M059J (cell line): ENCODE data around the gene SLC6A12. TPM values are rescaled to one million over a fixed set of nuclear protein-coding genes. Genes with fewer than 3 reads are reported as not detected.
"Not testable (repeated sequence)": the region's sequence is repeated elsewhere in the genome, so short reads cannot be mapped to it uniquely, and the experiment has no call there.

Source experiments
- DNase-seq: peaks from one replicate; pipeline ENCODE4 v3.0.0-alpha.2; 2012; ENCODE audit warnings: low read depth
- total RNA-seq: library from RNA; depleted of rRNA; stranded (reverse); fragments of >200 nt; shearing (Covaris generic); gene quantifications from 2 replicates; pipeline ENCODE4 v1.2.3, GENCODE V29; 2014; rRNA removed

Gene SLC6A12
- total RNA-seq: not detected in 2 replicates

DNA sequence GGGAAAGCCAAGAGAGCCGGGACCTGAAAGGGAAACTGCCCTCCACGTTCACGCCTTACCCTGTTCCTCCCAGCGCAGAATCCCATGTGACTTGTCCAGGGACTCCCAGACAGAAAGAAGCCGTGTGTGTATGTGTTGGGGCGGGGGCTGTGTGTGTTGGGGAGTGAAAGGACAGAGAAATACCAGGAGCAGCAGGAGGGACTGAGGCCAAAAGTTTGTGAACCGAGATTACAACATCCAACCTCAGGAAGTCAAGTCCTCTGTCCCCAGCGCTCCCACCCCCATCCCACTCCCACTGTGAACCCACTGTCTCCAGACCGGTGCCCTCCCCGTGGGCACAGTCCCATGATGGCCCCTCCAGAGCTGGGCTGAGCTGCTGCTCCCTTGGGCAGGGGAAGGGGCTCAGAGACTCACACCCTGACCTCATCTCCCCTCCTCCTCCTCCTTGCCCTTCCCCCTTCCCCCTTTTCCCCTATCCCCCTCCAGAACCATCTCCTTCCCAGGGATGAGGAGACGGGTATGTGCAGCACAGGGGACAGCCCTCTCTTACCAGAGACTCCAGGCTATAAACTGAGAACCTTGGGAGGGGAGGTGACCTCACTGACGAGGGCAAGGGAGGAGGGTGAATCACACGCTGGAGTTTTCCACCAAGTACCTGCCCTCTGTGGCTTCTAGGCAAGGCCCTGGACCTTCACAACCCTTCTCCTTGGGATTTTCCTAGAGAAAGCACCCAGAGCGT lies at the start of gene SLC6A12:
Gene SLC6A12, minus strand, starts transcription at position 155 of the 739 bp plus-strand sequence. CDS start 4,171 bp downstream, outside the sequence.
- DNase-seq: no peak

DNA sequence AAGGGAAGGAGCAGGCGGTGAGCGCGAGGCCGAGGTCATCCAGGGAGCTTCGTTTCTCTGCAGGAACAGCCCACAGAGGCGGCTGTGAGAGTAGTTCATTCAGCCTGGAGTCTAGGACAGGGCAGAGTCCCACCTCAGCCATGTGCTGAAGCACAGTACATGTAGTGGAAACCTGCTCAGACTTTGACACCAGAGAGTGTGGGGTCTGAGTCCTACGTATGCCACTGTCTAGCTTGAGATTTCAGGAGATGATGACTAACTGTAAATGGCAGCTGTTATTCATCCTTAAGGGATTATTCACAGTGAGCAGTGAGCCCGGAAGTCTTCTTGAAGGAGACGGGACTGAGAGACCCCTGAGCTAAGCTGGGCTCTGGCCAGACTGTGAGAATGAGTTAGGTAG lies 49.6 kb upstream of the SLC6A12 start:
- peak; percentile 35 for DNase-seq

DNA sequence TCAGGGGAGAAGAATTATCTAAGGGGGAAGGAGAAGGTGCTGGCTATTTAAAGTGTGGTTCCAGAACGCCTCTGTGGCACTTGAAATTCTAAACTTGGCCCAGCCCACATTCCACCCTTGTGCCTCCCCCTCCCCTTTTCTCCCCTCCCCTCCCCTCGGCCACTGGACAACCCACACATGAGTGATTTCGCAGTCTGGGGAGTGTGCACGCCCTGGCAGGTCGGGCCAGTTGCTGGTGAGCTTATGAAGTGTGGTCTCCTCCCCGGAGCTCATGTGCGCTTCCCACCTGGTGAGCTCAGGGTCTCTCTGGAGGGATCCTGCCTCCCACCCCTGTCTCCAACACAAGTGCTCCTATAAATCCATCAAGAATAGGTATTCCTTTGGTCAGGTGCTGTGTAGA lies 48.9 kb upstream of the SLC6A12 start, which contains the start of gene SLC6A13:
Gene SLC6A13, minus strand, starts transcription at position 20 of the 400 bp plus-strand sequence. CDS start 2,784 bp downstream, outside the sequence.
- no peak for DNase-seq

DNA sequence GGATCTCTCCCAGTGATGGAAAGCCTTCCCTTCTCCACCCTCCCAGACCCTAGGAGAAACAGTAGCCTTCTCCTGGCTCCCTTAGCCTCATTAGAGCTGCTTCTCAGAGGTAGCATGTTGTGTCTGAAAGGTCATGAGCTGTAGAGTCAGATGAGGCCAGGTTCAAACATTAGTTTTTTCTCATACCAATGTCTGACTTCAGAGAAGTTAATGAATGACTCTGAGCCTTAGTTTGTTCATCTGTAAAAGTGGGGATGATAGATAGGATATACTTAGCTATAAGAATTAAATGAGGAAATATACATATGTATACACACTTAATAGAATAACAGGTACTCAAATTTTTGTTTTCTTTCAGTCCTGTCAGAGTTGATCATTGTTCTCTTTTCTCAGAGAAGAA lies 48.2 kb upstream of the SLC6A12 start:
- no peak for DNase-seq

DNA sequence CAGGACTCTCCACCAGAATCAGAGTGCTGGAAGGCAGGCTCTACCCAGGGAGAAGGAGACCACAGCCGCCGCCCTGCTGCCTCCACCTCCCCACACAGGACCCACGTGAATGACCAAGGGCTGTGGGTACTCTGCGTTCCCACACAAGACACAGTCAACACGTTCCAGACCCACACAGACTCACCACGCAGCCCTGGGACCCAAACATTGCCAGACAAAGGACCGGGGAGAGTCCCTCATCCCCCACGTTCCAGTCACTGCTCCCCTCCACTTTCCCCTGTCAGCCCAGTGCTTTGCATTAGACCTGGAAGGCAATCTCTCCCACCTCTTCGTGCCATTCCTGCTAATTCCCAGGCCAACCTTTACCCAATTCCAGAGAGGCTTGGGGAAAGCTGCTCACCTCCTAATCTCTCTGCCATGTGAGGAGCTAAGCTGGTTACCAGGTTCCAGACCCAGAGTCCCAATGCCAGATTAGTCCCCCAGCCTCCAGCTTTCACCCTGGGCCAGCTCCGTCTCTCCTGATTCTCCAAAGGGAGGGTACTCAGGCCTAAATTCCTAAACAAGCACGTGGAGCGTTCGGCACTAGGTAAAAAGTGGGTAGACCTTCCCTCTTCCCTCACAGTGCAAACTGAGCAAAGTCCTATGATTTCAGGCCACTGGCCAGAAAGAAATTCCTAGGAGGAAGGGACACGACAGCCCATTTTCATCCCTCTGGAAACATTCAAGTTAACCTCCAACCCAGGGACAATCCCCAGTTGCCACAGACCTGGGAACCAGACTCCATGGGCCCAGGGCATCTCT lies 43.8 kb upstream of the SLC6A12 start:
- no peak for DNase-seq

DNA sequence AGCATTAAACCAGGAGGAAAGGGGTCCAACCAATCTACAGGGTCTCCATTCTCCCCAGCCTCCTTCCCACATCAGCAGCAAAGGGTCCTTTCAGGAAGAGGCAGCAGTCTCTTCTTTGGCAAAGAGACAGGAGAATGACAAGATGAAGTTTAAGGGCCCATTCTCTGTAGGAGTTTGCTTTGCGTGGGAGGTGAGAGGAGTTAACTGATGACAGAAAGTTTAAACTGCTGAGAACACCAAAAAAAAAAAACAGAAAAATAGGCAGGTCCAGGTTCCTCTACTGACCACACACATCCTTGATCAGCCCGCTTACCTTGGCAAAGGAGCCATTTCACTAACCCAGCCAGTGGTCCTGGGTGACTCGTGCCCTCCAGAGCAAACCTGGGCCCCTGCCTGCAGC lies 43.0 kb upstream of the SLC6A12 start:
- no peak for DNase-seq

DNA sequence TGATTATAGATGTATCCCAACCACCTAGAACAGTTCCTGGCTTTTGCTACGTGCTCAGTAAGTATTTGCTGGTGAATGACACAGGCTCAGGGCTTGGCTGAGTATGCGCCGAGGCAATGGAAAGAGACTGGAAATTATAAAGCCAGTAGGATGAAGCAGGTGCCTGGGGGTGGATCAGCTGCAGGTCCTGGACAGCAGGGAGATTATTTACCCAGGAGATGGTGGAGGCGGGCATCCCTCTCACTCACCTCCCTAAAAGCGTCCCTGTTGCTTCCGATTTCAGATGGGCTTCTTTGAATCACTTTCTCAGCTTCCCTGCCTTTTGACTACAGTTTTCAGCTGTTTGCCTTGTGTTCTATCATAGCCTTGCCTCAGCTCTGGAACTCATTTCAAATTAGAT lies 42.3 kb upstream of the SLC6A12 start:
- no peak for DNase-seq

DNA sequence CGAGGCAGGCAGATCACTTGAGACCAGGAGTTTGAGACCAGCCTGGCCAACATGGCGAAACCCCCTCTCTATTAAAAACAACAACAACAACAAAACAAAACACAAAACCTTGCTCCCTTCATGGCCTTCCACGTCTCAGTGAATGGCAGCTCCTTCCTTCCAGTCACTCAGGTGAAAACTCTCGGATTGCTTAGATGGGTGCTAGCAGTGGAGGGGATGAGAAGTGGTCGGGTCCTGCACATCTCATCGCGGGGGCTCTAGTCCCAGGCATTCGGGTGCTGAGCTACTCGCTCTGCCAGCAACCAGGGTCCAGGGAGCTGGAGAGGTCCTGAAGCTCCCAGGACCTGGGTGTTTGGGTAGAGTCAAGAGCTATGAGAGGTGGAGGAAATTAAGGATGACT lies 41.0 kb upstream of the SLC6A12 start:
- no peak for DNase-seq

DNA sequence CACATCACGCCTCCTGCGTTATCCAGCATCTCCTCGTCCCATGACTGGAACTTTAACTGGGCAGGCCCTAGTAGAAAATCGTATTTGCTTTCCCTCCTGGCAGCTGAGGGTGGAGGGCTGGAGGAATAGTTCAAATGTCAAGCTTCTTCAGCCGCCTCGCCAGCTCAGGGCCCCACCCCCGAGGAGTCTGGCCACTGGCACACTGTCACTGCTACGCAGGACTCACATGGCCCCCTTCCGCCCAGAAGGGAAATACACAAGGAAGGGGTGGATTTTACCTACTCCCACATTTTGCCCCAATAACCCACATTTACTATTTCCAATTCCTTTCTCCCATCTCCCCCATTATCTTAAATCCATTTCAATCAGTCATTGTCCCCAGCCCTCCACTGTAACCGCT lies 40.1 kb upstream of the SLC6A12 start:
- DNase-seq: no peak

DNA sequence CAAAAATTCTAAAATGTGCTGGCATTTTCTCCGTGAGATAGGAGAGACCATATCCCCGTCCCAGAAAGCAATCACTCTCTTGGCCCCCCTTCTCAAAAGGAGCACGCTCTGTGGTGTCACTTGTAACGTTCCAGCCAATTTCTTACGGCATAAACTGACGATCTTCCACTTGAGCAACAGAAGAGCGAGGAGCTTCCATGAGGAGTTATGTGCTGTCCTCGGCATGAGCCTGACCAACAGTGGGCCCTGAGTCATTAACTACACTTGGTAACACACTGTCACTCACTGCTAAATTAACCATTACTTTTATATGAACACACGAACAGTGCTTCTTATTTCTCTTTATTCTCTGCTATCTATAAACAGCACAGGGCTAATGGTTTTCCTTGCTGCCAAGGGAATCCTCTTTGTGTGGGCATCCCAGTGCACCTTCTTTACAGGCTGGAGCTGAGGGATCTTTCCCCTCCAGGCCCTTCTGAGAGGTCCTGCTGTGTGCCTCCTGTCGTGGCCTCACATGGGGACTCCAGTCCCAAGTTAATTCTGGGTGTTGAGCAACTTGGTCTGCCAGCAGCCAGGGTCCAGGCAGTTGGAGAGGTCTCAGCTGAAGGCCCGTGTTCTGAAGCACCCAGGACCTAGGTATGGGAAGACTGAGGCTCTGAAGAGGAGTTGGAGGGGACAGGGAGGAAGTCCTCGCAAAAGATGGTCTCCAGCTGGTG lies 39.3 kb upstream of the SLC6A12 start:
- no peak for DNase-seq

DNA sequence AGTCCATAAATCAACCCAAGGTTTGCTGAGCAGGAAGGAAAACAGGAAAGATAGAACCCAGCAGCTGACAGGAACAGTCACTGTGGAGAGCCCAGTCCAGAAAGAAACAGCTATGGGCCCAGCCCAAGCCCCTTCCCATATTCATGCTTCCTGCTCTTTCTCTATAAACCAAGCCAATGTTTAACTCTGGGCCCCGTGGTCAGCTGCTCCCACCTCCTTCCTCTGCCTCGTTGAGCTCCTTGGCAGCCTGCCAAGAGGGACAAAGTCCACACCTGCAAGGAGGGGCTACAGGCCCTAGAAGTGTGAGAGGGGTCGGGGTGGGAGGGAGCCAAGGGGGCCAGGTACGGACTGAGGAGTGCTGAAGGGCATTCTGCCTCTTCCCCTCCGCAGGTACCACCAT lies 38.7 kb upstream of the SLC6A12 start:
- no peak for DNase-seq

DNA sequence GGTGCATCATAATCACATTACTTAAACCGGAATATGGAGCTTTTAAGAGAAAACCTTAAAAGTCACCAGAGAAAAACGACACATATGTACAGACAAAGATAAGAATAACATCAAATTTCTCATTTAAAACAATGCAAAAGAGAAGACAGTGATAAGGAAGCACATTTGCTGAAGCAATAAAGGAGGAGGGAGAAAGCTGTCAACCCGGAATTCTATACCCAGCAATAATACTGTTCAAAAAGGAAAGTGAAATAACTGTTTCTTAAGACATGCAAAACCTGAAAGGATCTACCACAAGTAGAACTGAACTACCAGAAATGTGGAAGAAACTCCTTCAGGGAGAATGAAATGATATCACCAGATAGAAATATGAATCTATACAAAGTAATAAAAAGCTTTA lies 33.3 kb upstream of the SLC6A12 start:
- DNase-seq: no peak

DNA sequence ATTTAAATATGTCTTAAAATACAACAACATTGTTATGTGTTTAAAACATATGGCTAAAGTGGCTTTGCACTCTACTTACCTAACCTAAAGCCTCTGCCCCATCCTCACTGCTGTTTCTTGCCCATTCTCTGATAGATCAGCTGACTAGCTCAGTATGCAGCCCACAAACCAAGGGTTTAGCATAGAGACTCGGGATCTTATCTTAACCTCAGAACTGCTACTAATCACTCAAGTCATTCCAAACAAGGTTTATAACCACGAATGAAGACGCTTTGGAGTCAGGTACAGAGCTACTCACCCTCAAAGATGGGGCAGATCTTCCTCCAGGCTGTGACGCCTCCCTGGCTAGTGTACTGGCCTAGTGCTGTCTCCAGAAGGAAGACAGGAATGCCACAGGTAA lies 29.4 kb upstream of the SLC6A12 start:
- DNase-seq: no peak

DNA sequence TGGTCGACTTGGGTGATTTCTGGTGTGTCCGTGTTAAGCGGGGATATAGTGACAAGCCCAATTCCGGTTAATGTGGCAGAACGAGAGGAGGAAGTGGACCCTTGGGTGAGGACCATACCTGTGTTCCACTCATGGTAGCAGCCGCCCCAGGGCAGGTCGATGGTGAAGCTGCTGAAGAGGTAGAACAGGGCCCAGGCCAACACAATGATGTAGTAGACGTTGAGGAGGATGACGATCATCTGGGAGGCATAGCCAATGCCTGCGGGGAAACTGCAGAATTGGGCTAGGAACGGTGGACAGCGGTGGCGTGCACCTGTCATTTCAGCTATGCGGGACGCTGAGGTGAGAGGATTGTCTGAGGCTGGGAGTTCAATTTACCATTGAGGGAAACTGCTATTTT lies 28.5 kb upstream of the SLC6A12 start:
- DNase-seq: no peak

DNA sequence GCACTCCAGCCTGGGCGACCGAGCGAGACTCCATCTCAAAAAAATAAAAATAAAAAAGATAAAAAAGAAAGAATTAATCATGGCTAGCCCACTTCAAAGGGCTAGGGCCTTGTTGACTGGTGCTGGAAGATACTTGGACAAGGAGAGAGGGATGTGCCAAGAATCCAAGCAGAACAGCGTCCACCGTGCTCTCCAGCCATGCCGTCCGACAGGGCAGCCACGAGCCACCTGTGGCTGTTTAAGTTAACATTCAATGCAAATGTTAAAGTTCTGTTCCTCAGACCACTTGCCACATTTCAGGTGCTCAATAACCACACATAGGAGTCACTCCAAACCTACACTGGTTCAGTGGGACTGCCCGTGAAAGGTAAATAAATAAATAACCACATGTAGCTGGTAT lies 27.3 kb upstream of the SLC6A12 start:
- DNase-seq: no peak

DNA sequence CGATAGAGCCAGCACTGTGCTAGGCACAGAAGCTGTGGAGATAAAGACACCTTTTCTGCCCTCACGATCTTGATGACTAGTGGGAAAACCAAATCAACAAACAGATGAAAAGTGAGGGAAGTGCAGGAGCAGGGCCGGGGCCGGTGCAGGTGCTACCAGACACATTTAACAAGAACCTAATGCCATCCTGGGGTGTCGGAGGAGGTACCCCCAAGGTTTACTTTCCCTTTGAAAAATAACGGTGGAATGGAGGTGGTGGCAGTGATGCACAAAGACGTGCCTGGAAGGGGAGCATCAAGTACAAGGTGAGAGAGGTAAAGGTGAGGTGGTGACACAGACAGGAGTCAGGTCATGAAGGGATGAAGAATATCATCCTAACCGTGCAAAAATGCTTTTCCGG lies 26.6 kb upstream of the SLC6A12 start:
- no peak for DNase-seq

DNA sequence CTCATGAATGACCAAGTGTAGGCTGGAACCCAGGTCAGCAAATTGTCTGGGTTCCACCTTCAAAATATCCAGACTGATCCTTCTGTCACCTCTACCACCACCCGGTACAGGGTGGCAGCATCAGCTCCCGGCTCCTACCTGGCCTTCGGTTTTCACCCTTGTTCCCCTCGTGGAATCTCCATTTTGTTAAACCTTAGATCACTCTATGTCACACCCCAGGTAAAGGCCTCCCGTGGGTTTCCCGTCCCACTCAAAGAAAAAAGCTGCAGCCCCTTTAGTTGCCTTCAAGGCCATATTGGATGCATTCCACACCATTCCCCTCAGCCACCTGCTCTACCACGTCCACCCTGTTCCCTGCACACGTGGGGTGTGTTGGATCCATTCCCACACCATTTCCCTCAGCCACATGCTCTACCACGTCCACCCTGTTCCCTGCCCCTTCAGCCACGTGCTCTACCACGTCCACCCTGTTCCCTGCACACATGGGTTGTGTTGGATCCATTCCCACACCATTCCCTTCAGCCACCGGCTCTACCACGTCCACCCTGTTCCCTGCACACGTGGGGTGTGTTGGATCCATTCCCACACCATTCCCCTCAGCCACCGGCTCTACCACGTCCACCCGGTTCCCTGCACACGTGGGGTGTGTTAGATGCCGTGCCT lies 24.9 kb upstream of the SLC6A12 start:
- no peak for DNase-seq

DNA sequence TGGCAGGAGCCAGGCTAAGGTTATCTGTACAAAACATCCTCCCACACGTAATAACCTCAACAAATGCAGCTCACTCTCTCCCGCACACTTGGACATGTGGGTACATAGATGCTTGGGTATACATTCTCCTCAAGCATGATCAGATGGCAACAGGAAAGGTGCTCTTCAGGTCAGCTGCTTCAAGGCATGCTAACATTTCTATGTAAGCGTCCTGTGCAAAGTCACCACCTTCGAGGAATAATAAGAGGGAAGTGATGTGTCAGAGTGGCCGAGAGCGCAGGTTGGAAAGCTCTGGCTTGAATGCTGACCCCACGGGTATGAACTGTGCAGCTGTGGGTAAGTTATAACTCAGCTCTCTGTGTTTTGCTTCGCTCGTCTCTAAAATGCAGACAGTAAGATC lies 24.2 kb upstream of the SLC6A12 start:
- no peak for DNase-seq

DNA sequence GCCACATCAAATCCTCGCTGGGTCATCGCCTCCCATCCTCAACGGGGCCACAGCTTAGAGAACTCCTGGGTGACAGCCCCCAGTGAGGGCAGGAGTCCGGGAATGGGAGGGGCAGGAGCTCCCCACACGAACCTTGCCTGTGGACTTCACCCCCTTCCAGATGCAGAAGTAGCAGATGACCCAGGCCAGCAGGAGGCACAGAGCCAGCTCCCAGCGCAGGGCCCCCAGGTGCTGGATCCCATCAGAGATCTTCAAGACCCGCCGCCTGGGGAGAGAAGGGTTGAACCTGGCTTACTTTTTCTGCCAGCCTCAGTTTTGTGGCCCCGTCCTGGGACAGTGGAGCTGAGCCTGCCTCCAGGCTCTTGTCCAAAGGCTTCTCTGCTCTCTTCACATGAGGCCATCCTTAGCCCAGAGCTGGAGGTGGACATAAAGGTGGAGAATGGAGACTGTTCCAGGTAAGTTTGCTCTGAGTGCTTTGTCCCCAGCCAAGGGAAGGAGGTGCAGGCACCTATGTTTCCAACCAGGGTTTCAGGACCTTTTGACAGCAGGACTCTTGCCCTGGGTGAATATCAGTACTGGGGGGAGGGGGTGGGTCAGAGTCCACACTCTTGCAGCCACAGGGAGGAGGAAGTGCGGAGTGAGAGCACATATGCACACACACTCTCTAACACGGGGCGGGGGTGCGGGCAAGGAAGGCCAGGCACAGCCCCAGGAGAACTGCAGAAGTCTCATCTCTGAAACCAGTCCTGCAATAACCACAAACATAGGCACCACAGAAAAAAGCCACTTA lies 23.3 kb upstream of the SLC6A12 start:
- DNase-seq: no peak

DNA sequence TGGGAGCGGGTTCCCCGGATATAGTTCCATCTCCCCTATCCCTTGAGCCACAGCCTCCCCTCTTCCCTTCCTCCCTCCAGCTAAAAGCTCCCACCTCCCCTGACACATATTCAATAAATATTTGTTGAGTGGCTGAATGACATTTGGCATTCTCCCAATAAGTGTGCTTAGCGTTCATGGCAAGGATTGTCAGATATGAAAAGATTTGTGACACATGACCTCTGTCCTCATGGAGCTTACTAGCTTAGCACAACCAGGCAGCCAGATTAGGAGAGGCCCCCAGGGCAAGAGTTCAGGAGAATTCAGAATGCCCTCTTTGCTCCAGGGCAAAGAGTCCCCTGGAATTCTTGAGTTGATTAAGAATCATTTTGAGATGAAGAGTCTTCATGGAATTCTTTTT lies 22.5 kb upstream of the SLC6A12 start:
- DNase-seq: no peak

DNA sequence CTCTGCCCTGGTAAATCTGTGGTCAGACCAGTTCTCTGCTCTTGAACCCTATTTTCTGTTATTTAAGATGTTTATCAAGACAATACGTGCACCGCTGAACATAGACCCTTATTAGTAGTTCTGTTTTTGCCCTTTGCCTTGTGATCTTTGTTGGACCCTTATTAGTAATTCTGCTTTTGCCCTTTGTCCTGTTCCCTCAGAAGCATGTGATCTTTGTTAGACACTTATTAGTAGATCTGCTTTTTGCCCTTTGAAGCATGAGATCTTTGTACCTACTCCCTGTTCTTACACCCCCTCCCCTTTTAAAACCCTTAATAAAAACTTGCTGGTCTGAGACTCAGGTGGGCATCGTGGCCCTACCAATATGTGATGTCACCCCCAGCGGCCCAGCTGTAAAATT lies 22.0 kb upstream of the SLC6A12 start:
- not testable (repeated sequence) for DNase-seq
